Ascending aorta (tissue), 2 donors: ENCODE data around the gene SPATA7. TPM values are rescaled to one million over a fixed set of nuclear protein-coding genes. Genes with fewer than 3 reads are reported as not detected.

Experiments
- DNase-seq, 2 donors: peaks; one replicate each; pipeline ENCODE4 v3.0.0-alpha.2; 2019; ENCODE audit warnings: low spot score in 2 of 2
- H3K27ac ChIP-seq, 2 donors: fragments of 200-600 bp; sonication (generic); one replicate each; pipeline ENCODE4 v1.5.1; 2016 to 2017; ENCODE audit warnings: mild to moderate bottlenecking in 1 of 2
- H3K27me3 ChIP-seq: fragments of 200-600 bp; sonication (generic); one replicate; pipeline ENCODE4 v1.5.1; 2017
- H3K36me3 ChIP-seq, 2 donors: fragments of 200-600 bp; sonication (generic); one replicate each; pipeline ENCODE4 v1.5.1; 2016
- H3K4me1 ChIP-seq, 2 donors: fragments of 200-600 bp; sonication (generic); one replicate each; pipeline ENCODE4 v1.5.1; 2016 to 2017; ENCODE audit warnings: mild to moderate bottlenecking in 1 of 2
- H3K4me3 ChIP-seq, 2 donors: fragments of 200-600 bp; sonication (generic); one replicate each; pipeline ENCODE4 v1.5.1; 2016 to 2017; ENCODE audit warnings: mild to moderate bottlenecking in 1 of 2
- H3K9me3 ChIP-seq, 2 donors: fragments of 200-600 bp; sonication (generic); one replicate each; pipeline ENCODE4 v1.5.1; 2016
- CTCF ChIP-seq, 3 experiments: fragments of 200-600 bp in 2 of 3; fragments of 450-650 bp in 1 of 3; sonication (generic) in 2 of 3; IDR thresholded peaks; one replicate each; pipeline ENCODE4 v1.5.1; 2016 to 2019; ENCODE audit warnings: antibody characterized with exemption in 3 of 3, mild to moderate bottlenecking in 1 of 3, moderate library complexity in 1 of 3
- intact Hi-C: fragments of 100-400 bp; cut with DNase I; formaldehyde crosslinking; loops from one replicate; pipeline ENCODE4 v1.15.1; 2023
- total RNA-seq: library from RNA; depleted of rRNA; stranded (reverse); fragments of >200 nt; gene quantifications from one replicate; pipeline ENCODE4 v1.1.0, GENCODE V29; 2016

SPATA7 gene
- total RNA-seq, 1 donor from 2014 or later: 1.6 TPM

DNA sequence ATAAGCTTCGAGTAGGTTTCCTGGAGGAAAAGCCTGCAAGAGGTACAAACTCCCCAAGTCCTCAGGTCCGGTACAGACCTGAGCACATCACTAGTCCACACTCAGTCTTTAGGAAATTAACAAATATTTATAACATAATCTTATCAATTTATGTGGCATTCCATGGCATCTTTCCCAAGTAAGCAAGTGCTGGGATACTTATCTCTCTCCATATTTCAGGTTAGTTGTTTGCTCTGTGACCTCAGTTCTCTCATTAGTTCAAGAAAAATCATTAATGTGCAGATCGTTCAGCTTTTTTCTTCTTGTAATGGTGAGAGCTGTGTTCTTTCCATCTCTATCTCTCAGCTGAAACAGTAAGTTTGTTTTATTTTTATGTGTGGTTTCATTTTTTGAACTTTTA, 34.7 kb downstream of the SPATA7 start:
- H3K27ac ChIP-seq: no peak overlapping the region
- no peak for DNase-seq
- H3K36me3 ChIP-seq: peaks cover 31 to 33% of the 10 kb centered on the region in 2 donors
- H3K4me3 ChIP-seq: no peak overlapping the region
- no peaks in the 10 kb centered on the region for H3K4me1 ChIP-seq
- intact Hi-C loops: no loop called here
- H3K9me3 ChIP-seq: peaks cover 0 to 26% of the 10 kb centered on the region in 2 donors
- no peaks in the 10 kb centered on the region for H3K27me3 ChIP-seq
- TF ChIP-seq CTCF (IDR thresholded peaks at IDR 0.05): no peak

DNA sequence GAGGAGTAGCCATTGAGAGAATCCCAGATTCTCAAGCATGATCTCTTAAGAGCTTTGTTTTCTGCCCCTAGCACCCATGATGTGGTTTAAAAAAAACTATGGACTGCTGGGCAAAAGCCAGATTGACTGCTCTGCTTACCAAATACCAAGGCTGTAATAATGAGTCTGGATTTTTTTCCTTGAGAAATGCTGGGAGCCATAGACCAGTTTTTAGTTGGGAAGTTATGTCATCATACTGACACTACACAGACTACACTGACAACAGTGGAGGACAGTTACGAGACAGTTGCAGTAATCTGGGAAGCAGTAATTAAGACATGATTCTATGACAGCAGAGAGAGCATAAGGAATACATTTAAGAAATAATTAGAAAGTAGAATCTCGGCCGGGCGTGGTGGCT, 35.8 kb downstream of the SPATA7 start:
- peaks cover 24 to 27% of the 10 kb centered on the region in 2 donors for H3K36me3 ChIP-seq
- H3K4me1 ChIP-seq: no peaks in the 10 kb centered on the region
- DNase-seq: no peak
- intact Hi-C loops: no loop called here
- no peak overlapping the region for H3K27ac ChIP-seq
- H3K9me3 ChIP-seq: peaks cover 0 to 16% of the 10 kb centered on the region in 2 donors
- no peak overlapping the region for H3K4me3 ChIP-seq
- TF ChIP-seq CTCF (IDR thresholded peaks at IDR 0.05): no peak
- no peaks in the 10 kb centered on the region for H3K27me3 ChIP-seq

DNA sequence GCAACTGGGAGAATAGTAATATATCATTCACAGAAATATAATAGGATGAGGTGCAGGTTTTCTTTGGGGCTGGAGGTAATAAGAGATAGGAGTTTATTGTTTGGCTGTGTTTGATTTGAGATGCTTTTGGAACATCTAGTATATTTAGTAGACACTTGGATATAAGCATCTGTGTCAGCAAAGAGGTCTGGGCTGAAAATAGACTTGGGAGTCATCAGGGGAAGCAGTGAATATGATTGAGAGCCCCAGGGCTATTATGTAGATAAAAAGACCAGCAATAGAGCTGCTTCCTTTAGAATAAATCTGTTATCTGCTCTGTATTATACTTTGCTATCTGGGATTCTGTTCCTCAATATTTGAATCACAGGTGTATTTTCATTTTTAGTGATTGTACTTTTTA, 36.6 kb downstream of the SPATA7 start:
- no peak for TF ChIP-seq CTCF (IDR thresholded peaks at IDR 0.05)
- peaks cover 18 to 22% of the 10 kb centered on the region in 2 donors for H3K36me3 ChIP-seq
- DNase-seq: no peak
- H3K27me3 ChIP-seq: no peaks in the 10 kb centered on the region
- no peak overlapping the region for H3K4me3 ChIP-seq
- H3K9me3 ChIP-seq: peaks cover 0 to 14% of the 10 kb centered on the region in 2 donors
- no peaks in the 10 kb centered on the region for H3K4me1 ChIP-seq
- intact Hi-C loops: no loop called here
- no peak overlapping the region for H3K27ac ChIP-seq

GRCh38 chr14:88422919-88423650, 37.6 kb downstream of the SPATA7 start:
- no peak for DNase-seq
- peaks cover 0 to 5% of the 10 kb centered on the region in 2 donors for H3K9me3 ChIP-seq
- H3K36me3 ChIP-seq: peaks cover 8 to 13% of the 10 kb centered on the region in 2 donors
- H3K4me3 ChIP-seq: no peak overlapping the region
- no peaks in the 10 kb centered on the region for H3K4me1 ChIP-seq
- no peak for TF ChIP-seq CTCF (IDR thresholded peaks at IDR 0.05)
- no peaks in the 10 kb centered on the region for H3K27me3 ChIP-seq
- H3K27ac ChIP-seq: no peak overlapping the region
- intact Hi-C loops: no loop called here

DNA sequence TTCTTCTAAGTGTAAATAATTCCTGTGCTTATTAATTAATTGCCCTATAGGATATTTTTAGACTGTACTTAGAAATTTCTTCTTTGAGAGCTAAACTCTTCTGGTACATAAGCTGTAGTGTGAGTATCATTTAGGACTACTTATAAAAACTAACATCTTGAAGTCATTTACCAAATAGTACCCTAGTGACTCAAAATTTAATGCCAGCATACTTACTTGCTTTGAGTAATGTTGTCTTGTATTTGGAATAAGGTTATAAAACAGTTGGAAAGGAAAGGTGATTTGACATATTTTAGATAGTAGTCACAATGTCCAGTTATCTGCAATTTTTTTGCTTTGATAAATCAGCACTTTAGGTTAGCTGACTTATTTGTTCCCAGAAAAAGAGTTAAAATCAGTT, 39.1 kb downstream of the SPATA7 start:
- Histone ChIP-seq H3K27me3 (no peaks in the 10 kb centered on the region), H3K9me3 (no peaks in the 10 kb centered on the region), H3K27ac (no peak overlapping the region), H3K4me3 (no peak overlapping the region), H3K36me3 (peaks cover 0 to 5% of the 10 kb centered on the region in 2 donors), H3K4me1 (no peaks in the 10 kb centered on the region)
- no peak for DNase-seq
- no peak for TF ChIP-seq CTCF (IDR thresholded peaks at IDR 0.05)
- intact Hi-C loops: no loop called here
